OCI-LY7 (cell line): ENCODE measurements around the gene PRRG2. TPM values are rescaled to one million over a fixed set of nuclear protein-coding genes. Genes with fewer than 3 reads are reported as not detected.

Source experiments
- BruUV-seq: library from RNA; stranded (reverse); fragments of 400-500 nt; replicated peaks from 2 replicates; lab custom pipeline; 2021; lab: Mats Ljungman, UMichigan
- CTCF ChIA-PET: fragments of 300-600 bp; sonication (Branson Sonifier 250); formaldehyde crosslinking; loops from one replicate; lab custom pipeline; 2022; ENCODE audit warnings: antibody characterized with exemption; ENCODE audit not compliant: unreplicated experiment; lab: Charles Lee
- POLR2A ChIA-PET: fragments of 300-600 bp; sonication (Branson Sonifier 250); formaldehyde crosslinking; loops from one replicate; lab custom pipeline; 2022; ENCODE audit warnings: antibody characterized with exemption; lab: Charles Lee
- DNase-seq: peaks from one replicate; pipeline ENCODE4 v3.0.0-alpha.2; 2015; ENCODE audit warnings: low spot score
- H2AFZ ChIP-seq: fragments of 200-600 bp; sonication (generic), shearing (Covaris generic); 2 replicates; pipeline ENCODE4 v1.6.1; 2014; ENCODE audit warnings: mild to moderate bottlenecking, antibody characterized with exemption, low read length, moderate library complexity
- H3K27ac ChIP-seq: fragments of 200-600 bp; sonication (generic); 2 replicates; pipeline ENCODE4 v1.5.1; 2014; ENCODE audit warnings: mixed run types, low read depth, mild to moderate bottlenecking, moderate library complexity, low read length, inconsistent platforms; ENCODE audit not compliant: poor library complexity, severe bottlenecking
- H3K36me3 ChIP-seq: fragments of 200-600 bp; sonication (generic); 2 replicates; pipeline ENCODE4 v1.6.1; 2014; ENCODE audit warnings: mild to moderate bottlenecking, antibody characterized with exemption, low read length, moderate library complexity, mixed read lengths; ENCODE audit not compliant: insufficient read depth
- H3K4me1 ChIP-seq: fragments of 200-600 bp; sonication (generic); 2 replicates; pipeline ENCODE4 v1.5.1; 2014; ENCODE audit warnings: mild to moderate bottlenecking, low read length; ENCODE audit not compliant: insufficient read depth, poor library complexity, severe bottlenecking
- H3K4me2 ChIP-seq: fragments of 200-600 bp; sonication (generic); 2 replicates; pipeline ENCODE4 v1.6.1; 2014; ENCODE audit warnings: mild to moderate bottlenecking, low read length
- H3K4me3 ChIP-seq: fragments of 200-600 bp; sonication (generic); 2 replicates; pipeline ENCODE4 v1.5.1; 2014; ENCODE audit warnings: mild to moderate bottlenecking, low read depth, low read length; ENCODE audit not compliant: poor library complexity, severe bottlenecking
- H3K79me2 ChIP-seq: fragments of 200-600 bp; sonication (generic); 2 replicates; pipeline ENCODE4 v1.6.1; 2016; ENCODE audit warnings: low read depth, mild to moderate bottlenecking, low read length, moderate library complexity, mixed read lengths; ENCODE audit not compliant: insufficient read depth
- H3K9me2 ChIP-seq: fragments of 200-600 bp; sonication (generic); 2 replicates; pipeline ENCODE4 v1.6.1; 2016; ENCODE audit warnings: mild to moderate bottlenecking, low read length, mixed read lengths; ENCODE audit not compliant: insufficient read depth
- H3K9me3 ChIP-seq: fragments of 200-600 bp; sonication (generic); 2 replicates; pipeline ENCODE4 v1.6.1; 2014; ENCODE audit warnings: mild to moderate bottlenecking, mixed run types, low read length, mixed read lengths
- H4K20me1 ChIP-seq: fragments of 200-600 bp; sonication (generic); 2 replicates; pipeline ENCODE4 v1.6.1; 2014; ENCODE audit warnings: mild to moderate bottlenecking, antibody characterized with exemption, low read length, moderate library complexity, mixed read lengths; ENCODE audit not compliant: insufficient read depth
- EZH2phosphoT487 ChIP-seq: fragments of 200-600 bp; sonication (generic); IDR thresholded peaks from 2 replicates; pipeline ENCODE4 v1.6.1; 2018; ENCODE audit warnings: low read depth, borderline replicate concordance, mild to moderate bottlenecking, mixed run types, antibody characterized with exemption, low read length, moderate library complexity, mixed read lengths
- intact Hi-C: fragments of 100-400 bp; cut with micrococcal nuclease; formaldehyde crosslinking; loops from one replicate; pipeline ENCODE4 v1.10.0; 2022; ENCODE audit not compliant: unreplicated experiment
- total RNA-seq, 2 experiments: library from RNA; depleted of rRNA in 1 of 2; stranded (reverse); fragments of >200 nt in 1 of 2; shearing (Covaris generic) in 1 of 2; gene quantifications; 2 replicates each; pipeline ENCODE4 v1.2.3, GENCODE V29; 2014 to 2022
- TF ChIP-seq, protein P1 (sequence below): fragments of 200-600 bp; sonication (generic); conservative IDR thresholded peaks from 2 replicates; pipeline ENCODE4 v1.5.1; 2014; ENCODE audit warnings: mild to moderate bottlenecking, antibody characterized with exemption, low read length, moderate library complexity, mixed read lengths

The PRRG2 gene
- total RNA-seq, 2 experiments from 2014 or later, result 2.4 to 2.7 TPM

- Histone ChIP-seq H3K4me2 (no peak overlapping the region), H3K36me3 (peaks cover 90% of the 10 kb centered on the region), H3K27ac (no peak overlapping the region), H3K4me3 (no peak overlapping the region), H3K9me3 (no peaks in the 10 kb centered on the region), H3K79me2 (no peaks in the 10 kb centered on the region), H4K20me1 (no peaks in the 10 kb centered on the region), H2AFZ (no peak overlapping the region), H3K9me2 (no peaks in the 10 kb centered on the region), H3K4me1 (no peaks in the 10 kb centered on the region)
- no peak for DNase-seq
- intact Hi-C loops, result no loop called here
- ChIA-PET CTCF (no interaction called here), POLR2A (no interaction called here)
- BruUV-seq, result no TSS peak
- TF ChIP-seq, protein P1, sequence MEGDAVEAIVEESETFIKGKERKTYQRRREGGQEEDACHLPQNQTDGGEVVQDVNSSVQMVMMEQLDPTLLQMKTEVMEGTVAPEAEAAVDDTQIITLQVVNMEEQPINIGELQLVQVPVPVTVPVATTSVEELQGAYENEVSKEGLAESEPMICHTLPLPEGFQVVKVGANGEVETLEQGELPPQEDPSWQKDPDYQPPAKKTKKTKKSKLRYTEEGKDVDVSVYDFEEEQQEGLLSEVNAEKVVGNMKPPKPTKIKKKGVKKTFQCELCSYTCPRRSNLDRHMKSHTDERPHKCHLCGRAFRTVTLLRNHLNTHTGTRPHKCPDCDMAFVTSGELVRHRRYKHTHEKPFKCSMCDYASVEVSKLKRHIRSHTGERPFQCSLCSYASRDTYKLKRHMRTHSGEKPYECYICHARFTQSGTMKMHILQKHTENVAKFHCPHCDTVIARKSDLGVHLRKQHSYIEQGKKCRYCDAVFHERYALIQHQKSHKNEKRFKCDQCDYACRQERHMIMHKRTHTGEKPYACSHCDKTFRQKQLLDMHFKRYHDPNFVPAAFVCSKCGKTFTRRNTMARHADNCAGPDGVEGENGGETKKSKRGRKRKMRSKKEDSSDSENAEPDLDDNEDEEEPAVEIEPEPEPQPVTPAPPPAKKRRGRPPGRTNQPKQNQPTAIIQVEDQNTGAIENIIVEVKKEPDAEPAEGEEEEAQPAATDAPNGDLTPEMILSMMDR, result no peak
- TF ChIP-seq EZH2phosphoT487, result no peak
These were observed 32.3 kb downstream of the PRRG2 start for GRCh38 chr19:49613374-49613773.

DNA sequence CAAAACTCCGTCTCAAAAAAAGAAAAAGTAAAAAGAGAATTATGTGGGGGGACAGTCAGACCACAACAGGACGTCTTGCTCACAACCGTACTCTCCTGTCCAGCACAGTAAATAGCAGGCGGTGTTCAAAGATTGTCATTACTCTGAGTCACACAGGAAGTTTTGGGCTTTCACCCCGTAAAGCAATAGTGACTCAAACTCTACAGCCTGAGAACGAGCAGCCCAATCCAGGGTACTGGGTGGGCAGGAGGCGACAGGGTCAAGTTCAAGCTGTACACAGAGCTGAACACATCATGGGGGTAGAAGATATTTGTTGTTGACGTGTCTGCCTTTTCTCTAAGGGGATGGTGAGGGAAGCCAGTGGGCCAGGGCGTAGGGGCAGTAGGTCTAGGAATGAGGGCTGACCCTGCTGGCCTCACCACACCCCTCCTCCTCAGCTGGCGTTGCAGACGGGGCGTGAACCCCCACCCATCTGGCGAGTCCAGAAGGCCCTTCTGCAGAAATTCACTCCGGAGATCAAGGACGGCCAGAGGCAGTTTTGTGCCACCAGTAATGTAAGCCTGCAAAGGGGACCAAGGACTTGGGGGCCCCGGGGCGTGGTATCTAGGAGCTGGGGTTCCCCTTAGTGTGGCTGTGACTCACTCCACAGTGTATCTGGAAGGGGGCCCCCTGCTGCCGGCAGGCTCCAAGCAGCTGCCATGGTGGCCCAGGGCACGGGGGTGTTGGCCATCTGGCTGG is 33.1 kb downstream of the PRRG2 start:
- POLR2A ChIA-PET, result interaction anchor here (0.5 kb wide), 1 partner anchor 24 kb away, joined by 3 read pairs; no protein-coding TSS in a partner anchor

DNA sequence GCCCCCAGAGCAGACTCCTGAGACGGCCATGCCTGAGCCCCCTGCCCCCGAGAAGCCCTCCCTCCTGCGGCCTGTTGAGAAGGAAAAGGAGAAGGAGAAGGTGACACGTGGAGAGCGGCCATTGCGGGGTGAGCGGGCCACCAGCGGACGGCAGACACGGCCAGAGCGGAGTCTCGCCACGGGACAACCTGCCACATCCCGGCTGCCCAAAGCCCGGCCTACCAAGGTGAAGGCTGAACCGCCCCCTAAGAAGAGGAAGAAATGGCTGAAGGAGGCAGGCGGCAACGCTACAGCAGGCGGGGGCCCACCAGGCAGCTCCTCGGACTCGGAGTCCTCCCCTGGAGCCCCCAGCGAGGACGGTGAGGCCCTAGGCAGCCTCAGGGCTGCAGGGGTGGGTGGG is 34.7 kb downstream of the PRRG2 start:
- intact Hi-C loops, result no loop called here
- POLR2A ChIA-PET, result no interaction called here
- no TSS peak for BruUV-seq

More for the DNA sequence above, 33.1 kb downstream of the PRRG2 start:
- CTCF ChIA-PET, result no interaction called here
- no peak for DNase-seq
- no peak overlapping the region for H3K4me3 ChIP-seq
- H3K9me3 ChIP-seq, result no peaks in the 10 kb centered on the region
- no peaks in the 10 kb centered on the region for H3K4me1 ChIP-seq
- H3K9me2 ChIP-seq, result no peaks in the 10 kb centered on the region
- H3K4me2 ChIP-seq, result no peak overlapping the region
- peaks cover 89% of the 10 kb centered on the region for H3K36me3 ChIP-seq
- TF ChIP-seq, protein P1, result no peak
- no peak for TF ChIP-seq EZH2phosphoT487
- H2AFZ ChIP-seq, result no peak overlapping the region
- H3K27ac ChIP-seq, result no peak overlapping the region
- intact Hi-C loops, result no loop called here
- H4K20me1 ChIP-seq, result no peaks in the 10 kb centered on the region
- no TSS peak for BruUV-seq
- H3K79me2 ChIP-seq, result no peaks in the 10 kb centered on the region

More for the DNA sequence above, 34.7 kb downstream of the PRRG2 start:
- H3K27ac ChIP-seq, result no peak overlapping the region
- H3K4me3 ChIP-seq, result no peak overlapping the region
- no peaks in the 10 kb centered on the region for H3K9me2 ChIP-seq
- CTCF ChIA-PET, result no interaction called here
- peaks cover 83% of the 10 kb centered on the region for H3K36me3 ChIP-seq
- no peak for DNase-seq
- H3K4me1 ChIP-seq, result no peaks in the 10 kb centered on the region
- H2AFZ ChIP-seq, result no peak overlapping the region
- H3K79me2 ChIP-seq, result no peaks in the 10 kb centered on the region
- H3K4me2 ChIP-seq, result no peak overlapping the region
- no peak for TF ChIP-seq EZH2phosphoT487
- TF ChIP-seq, protein P1, result no peak
- no peaks in the 10 kb centered on the region for H4K20me1 ChIP-seq
- H3K9me3 ChIP-seq, result no peaks in the 10 kb centered on the region
